ENCODE measurements around the gene NKX6-2. TPM values are rescaled to one million over a fixed set of nuclear protein-coding genes. Genes with fewer than 3 reads are reported as not detected.

The NKX6-2 gene
- polyA plus RNA-seq, 1 donor (not counting 4 experiments of a cell fraction or from before 2014, with no cell fraction given), result not detected

GRCh38 chr10:132790934-132791829 lies 5.2 kb upstream of the NKX6-2 start:
- Histone ChIP-seq H3K36me3 (ENCODE audit: control insufficient read depth in 2 of 2, extremely low read depth in 1 of 2, insufficient read depth in 2 of 2, low read length in 2 of 2) (no peaks in the 10 kb centered on the region), H3K4me2 (ENCODE audit: control insufficient read depth, extremely low read depth, insufficient read depth, low read depth, low read length) (no peak overlapping the region), H3K9ac (ENCODE audit: control insufficient read depth, extremely low read depth, insufficient read depth, low read length) (no peak overlapping the region), H2AFZ (ENCODE audit: control insufficient read depth, low read length) (no peak overlapping the region), H3K4me3 (ENCODE audit: control insufficient read depth in 2 of 3, extremely low read depth in 1 of 3, insufficient read depth in 2 of 3, low read depth in 1 of 3, low read length in 3 of 3) (no peak overlapping the region), H3K9me3 (ENCODE audit: control insufficient read depth, low read depth, low read length) (no peaks in the 10 kb centered on the region), H3K27ac (ENCODE audit: control insufficient read depth, insufficient read depth, low read length) (no peak overlapping the region), H3K27me3 (ENCODE audit: control insufficient read depth, extremely low read depth, insufficient read depth, low read length) (peaks cover 54% of the 10 kb centered on the region), H3K4me1 (ENCODE audit: control insufficient read depth, extremely low read depth, insufficient read depth, low read length) (no peaks in the 10 kb centered on the region), H3K9me1 (ENCODE audit: control insufficient read depth, extremely low read depth, insufficient read depth, low read length) (no peaks in the 10 kb centered on the region), H3K79me2 (ENCODE audit: control insufficient read depth, insufficient read depth, low read length) (no peaks in the 10 kb centered on the region), H4K20me1 (ENCODE audit: control insufficient read depth, extremely low read depth, insufficient read depth, low read length) (no peaks in the 10 kb centered on the region)
- TF ChIP-seq CTCF (optimal IDR thresholded peaks at IDR 0.05 in 1 of 3, IDR thresholded peaks at IDR 0.05 in 1 of 3, conservative IDR thresholded peaks at IDR 0.05 in 1 of 3; ENCODE audit: extremely low read depth in 1 of 3, insufficient read depth in 2 of 3, low read length in 3 of 3) (no peak), EZH2 (IDR thresholded peaks at IDR 0.05; ENCODE audit: low read length) (no peak)
- DNase-seq (ENCODE audit: low read depth, low spot score) (no peak), FAIRE-seq (no peak)
- dilution Hi-C loops (cut with MboI; ENCODE audit: extremely low pct_ligation_motif_present, low sequenced_read_pairs), result no loop called here

- FAIRE-seq (no peak), DNase-seq (ENCODE audit: low read depth, low spot score) (no peak)
- H3K4me1 ChIP-seq (ENCODE audit: control insufficient read depth, extremely low read depth, insufficient read depth, low read length), result no peaks in the 10 kb centered on the region
- H2AFZ ChIP-seq (ENCODE audit: control insufficient read depth, low read length), result no peak overlapping the region
- no peaks in the 10 kb centered on the region for H3K36me3 ChIP-seq (ENCODE audit: control insufficient read depth in 2 of 2, extremely low read depth in 1 of 2, insufficient read depth in 2 of 2, low read length in 2 of 2)
- H3K9me3 ChIP-seq (ENCODE audit: control insufficient read depth, low read depth, low read length), result no peaks in the 10 kb centered on the region
- no peaks in the 10 kb centered on the region for H4K20me1 ChIP-seq (ENCODE audit: control insufficient read depth, extremely low read depth, insufficient read depth, low read length)
- no peak overlapping the region for H3K4me3 ChIP-seq (ENCODE audit: control insufficient read depth in 2 of 3, extremely low read depth in 1 of 3, insufficient read depth in 2 of 3, low read depth in 1 of 3, low read length in 3 of 3)
- no peak overlapping the region for H3K9ac ChIP-seq (ENCODE audit: control insufficient read depth, extremely low read depth, insufficient read depth, low read length)
- H3K27me3 ChIP-seq (ENCODE audit: control insufficient read depth, extremely low read depth, insufficient read depth, low read length), result peaks cover 54% of the 10 kb centered on the region
- dilution Hi-C loops (cut with MboI; ENCODE audit: extremely low pct_ligation_motif_present, low sequenced_read_pairs), result no loop called here
- no peaks in the 10 kb centered on the region for H3K9me1 ChIP-seq (ENCODE audit: control insufficient read depth, extremely low read depth, insufficient read depth, low read length)
- no peak overlapping the region for H3K27ac ChIP-seq (ENCODE audit: control insufficient read depth, insufficient read depth, low read length)
- no peaks in the 10 kb centered on the region for H3K79me2 ChIP-seq (ENCODE audit: control insufficient read depth, insufficient read depth, low read length)
- TF ChIP-seq CTCF (optimal IDR thresholded peaks at IDR 0.05 in 1 of 3, IDR thresholded peaks at IDR 0.05 in 1 of 3, conservative IDR thresholded peaks at IDR 0.05 in 1 of 3; ENCODE audit: extremely low read depth in 1 of 3, insufficient read depth in 2 of 3, low read length in 3 of 3), result no peak
- TF ChIP-seq EZH2 (IDR thresholded peaks at IDR 0.05; ENCODE audit: low read length), result no peak
- no peak overlapping the region for H3K4me2 ChIP-seq (ENCODE audit: control insufficient read depth, extremely low read depth, insufficient read depth, low read depth, low read length)
These were observed 4.5 kb upstream of the NKX6-2 start for GRCh38 chr10:132790470-132790869.
